ENCODE data around the gene B3GNT9.

The B3GNT9 gene

DNA sequence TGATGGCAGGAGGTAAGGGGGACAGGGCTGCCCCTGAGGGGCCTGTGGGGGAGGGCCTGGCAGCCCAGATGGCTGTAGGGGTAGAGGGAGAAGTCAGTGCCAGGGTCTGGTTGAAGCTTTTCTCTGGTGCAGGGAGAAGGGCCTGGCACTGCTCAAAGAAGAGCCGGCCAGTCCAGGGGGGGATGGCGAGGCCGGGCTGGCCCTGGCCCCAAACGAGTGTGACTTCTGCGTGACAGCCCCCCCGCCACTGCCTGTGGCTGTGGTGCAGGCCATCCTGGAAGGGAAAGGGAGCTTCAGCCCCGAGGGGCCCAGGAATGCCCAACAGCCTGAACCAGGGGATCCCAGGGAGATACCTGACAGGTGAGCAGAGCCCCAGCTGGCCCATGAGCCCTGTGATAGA lies 16.8 kb upstream of the B3GNT9 start:
- DNase-seq (ENCODE audit: low read depth), result no peak

GRCh38 chr16:67166598-67167168 lies 15.9 kb upstream of the B3GNT9 start:
- no peak for DNase-seq (ENCODE audit: low read depth)

DNA sequence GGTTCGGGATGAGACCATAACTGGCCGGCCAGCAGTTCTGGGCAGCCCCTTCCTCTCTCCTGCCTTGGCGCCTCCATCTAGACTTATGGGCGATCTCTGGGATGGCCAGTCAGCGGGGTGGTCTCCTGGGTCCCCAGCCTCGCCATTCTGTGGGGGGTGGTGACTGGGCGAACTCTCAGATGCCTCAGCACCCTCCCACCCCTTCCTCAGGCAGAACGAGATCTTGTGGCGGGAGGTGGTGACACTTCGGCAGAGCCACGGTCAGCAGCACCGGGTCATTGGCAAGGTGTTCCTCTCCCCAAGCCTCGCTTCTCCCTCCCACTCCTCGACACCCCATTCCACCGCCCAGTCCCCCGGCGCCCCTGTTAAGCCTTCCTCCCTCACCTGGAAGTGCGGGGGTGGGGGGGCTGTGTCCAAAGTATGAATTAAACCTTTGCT lies 15.3 kb upstream of the B3GNT9 start:
- no peak for DNase-seq (ENCODE audit: low read depth)

- no peak for DNase-seq (ENCODE audit: low read depth)
Measured at GRCh38 chr16:67165121-67166078, 14.6 kb upstream of the B3GNT9 start.

DNA sequence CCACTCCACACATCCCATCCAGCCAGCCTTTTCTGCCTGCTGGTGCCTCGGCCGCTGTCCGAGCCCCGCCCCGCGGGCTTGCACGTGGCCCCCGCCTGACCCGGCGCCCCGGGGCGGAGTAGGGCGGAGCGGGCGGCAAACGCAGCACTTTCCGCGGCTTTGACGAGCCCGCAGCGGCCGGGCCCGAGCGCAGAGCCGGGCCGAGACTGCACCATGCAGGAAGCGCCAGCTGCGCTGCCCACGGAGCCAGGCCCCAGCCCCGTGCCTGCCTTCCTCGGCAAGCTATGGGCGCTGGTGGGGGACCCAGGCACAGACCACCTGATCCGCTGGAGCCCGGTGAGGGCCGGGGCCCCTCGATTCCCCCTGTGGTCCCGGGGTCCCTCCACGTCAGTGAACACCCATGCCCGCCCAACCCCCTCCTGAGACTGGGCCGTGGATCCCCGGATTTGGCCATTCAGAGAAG lies 13.8 kb upstream of the B3GNT9 start, which contains the start of gene HSF4:
Gene HSF4 (plus strand): TSS at position 147 of the 463 bp plus-strand sequence. CDS start 67 bp downstream, at position 214.
- DNase-seq (ENCODE audit: low read depth), result no peak

DNA sequence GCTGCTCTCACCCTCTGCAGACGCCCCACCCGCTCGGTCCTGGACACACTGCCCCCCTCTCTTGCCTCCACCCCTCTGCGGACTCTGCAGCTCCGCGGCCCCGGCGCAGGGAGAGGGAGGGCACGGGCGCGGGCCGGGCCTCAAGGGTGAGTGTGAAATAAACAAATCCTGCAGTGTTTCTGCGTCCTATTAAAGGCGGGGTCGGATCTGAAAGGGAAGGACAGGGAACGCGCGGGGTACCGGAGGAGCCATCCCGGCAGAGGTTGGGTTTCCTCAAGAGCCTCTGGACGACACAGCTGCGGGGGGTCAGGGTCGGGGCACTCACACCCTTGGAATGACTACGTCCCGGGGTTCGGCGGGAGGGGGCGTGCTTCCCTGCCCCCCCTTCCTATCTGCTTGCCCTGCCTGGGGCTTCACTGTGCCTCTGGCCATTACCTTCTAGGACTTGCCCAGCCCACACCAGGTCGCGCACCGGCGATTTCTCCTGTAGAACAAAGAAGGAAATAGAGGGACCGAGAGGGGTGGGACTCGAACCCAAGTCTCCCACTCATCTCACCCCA lies 13.3 kb upstream of the B3GNT9 start:
- DNase-seq (ENCODE audit: low read depth), result no peak

DNA sequence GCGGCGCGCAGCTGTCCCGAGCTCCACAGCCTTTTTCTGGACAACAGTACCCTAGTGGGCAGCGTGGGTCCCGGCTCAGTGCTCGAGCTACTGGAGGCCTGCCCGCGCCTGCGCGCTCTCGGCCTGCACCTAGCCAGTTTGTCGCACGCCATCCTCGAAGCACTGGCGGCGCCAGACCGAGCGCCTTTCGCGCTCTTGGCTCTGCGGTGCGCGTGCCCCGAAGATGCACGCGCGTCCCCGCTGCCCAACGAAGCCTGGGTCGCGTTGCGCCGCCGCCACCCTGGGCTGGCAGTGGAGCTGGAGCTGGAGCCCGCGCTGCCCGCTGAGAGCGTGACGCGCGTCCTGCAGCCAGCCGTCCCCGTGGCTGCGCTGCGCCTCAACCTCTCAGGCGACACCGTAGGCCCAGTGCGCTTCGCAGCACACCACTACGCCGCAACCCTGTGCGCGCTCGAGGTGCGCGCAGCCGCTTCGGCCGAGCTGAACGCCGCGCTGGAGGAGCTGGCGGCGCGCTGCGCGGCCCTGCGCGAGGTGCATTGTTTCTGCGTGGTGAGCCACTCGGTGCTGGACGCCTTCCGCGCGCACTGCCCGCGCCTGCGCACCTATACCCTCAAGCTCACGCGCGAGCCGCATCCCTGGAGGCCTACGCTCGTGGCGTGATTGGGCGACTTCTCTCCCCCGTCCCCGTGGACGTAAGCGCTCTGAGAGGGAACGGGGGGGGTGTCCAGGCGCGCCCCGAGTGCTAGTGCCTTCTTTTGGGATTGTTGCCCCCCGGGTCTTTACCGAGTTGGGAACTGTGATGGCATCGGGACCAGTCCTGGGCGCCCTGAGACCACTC lies 12.6 kb upstream of the B3GNT9 start:
- DNase-seq (ENCODE audit: low read depth), result no peak

DNA sequence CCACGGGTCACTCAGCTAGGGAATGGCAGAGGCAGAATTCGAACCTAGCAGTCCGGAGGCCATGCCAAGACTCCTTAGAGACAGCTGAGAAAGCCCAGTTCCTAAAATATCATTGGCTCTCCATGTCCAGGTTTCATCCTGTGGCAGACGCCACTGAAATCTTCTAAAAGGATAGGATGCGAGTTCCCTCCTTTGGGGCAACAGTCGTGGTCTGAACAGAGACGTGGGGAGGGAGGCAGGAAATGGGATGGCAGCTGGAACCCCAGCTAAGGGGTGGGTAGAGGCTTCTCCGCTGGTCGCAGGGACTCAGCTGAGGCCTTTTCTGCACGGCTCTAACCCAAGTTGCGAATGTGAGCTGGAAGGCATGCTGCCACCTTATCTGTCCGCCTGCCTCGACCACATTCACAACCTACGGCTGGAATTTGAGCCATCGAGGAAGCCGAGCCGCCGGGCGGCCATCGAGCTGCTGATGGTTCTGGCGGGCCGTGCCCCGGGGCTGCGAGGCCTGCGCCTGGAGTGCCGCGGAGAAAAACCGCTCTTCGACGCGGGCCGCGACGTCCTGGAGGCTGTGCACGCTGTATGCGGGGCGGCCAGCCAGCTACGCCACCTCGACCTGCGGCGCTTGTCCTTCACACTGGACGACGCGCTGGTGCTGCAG lies 11.8 kb upstream of the B3GNT9 start:
- DNase-seq (ENCODE audit: low read depth), result no peak

- DNase-seq (ENCODE audit: low read depth), result no peak
Measured at GRCh38 chr16:67161595-67162058, 10.8 kb upstream of the B3GNT9 start.

DNA sequence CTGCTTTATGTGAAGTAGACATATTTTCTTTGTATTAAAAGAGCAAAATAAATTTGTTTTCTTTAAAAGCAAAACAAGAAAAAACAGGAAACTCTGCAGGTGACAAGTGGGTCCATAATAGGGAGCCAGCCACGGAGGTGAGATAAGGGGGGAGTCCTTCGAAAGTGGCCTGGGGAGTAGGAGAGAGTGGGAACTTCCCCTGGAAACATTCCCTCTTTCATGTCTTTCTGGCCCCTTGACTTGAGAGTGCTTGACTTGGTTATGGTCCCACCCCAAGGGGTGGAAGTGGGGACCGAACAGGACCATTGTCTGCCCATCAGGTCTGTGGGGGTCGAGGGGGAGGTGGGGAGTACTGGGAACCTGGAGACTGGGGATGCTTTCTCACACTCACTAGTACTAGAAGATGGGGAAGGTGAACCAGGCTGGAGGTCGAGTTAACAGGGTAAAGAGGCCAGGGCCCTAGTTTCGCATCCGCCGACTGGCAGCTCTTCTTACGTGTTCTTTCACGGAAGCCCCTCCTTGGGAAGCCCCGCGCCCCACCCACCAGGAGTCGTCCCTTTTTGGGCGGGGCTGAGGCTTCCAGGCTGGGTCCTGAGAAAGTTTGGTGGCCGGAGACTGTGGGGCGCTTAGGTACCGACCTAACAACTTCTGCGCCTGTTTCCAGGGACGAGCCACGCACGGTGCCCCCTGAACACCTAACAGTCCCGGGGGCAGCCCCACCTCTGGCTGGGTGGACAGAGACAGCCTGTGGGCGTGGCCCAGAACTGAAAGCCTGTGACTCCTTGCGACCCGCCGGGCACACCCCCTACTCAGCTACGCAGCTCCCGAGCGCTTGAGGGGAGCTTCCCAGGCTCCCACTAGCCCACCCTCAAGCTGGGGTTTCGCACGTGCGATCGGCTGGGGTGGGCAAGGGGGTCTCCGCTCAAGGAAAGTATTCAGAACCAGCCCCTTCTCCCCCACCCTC lies 8.1 kb upstream of the B3GNT9 start:
- no peak for DNase-seq (ENCODE audit: low read depth)

DNA sequence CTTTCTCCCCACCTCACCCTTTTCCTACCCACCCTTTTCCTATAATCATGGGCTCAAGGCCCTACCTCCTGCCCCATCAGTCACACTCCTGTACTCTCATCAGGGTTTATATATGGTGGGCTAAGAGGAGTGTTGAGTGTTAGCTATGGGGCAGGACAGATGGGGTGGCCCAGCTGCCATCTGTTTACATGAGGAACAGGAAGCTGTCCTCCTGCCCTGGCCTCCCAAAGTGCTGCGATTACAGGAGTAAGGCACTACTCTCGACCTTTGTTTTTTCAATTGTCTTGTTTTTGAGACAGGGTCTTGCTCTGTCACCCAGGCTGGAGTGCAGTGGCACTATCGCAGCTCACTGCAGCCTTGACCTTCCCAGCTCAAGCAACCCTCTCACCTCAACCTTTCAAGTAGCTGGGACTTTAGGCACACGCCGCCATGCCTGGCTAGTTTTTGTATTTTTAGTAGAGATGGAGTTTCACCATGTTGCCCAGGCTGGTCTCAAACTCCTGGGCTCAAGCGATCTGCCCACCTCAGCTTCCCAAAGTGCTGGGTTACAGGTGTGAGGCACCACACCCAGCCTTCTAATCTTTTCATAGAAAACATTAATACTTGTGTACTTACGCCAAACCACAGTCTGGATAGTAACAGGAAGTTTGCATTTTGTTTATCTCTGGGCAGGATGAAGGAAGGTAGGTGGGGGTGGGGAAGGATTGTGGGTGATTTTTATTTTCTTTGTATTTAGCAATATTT lies 7.3 kb upstream of the B3GNT9 start:
- DNase-seq (ENCODE audit: low read depth), result no peak

- DNase-seq (ENCODE audit: low read depth), result no peak
Measured at GRCh38 chr16:67157106-67157748, 6.4 kb upstream of the B3GNT9 start.

GRCh38 chr16:67156143-67156844 lies 5.5 kb upstream of the B3GNT9 start:
- no peak for DNase-seq (ENCODE audit: low read depth)

- DNase-seq (ENCODE audit: low read depth), result no peak
Measured at GRCh38 chr16:67155295-67156142, 4.7 kb upstream of the B3GNT9 start.

DNA sequence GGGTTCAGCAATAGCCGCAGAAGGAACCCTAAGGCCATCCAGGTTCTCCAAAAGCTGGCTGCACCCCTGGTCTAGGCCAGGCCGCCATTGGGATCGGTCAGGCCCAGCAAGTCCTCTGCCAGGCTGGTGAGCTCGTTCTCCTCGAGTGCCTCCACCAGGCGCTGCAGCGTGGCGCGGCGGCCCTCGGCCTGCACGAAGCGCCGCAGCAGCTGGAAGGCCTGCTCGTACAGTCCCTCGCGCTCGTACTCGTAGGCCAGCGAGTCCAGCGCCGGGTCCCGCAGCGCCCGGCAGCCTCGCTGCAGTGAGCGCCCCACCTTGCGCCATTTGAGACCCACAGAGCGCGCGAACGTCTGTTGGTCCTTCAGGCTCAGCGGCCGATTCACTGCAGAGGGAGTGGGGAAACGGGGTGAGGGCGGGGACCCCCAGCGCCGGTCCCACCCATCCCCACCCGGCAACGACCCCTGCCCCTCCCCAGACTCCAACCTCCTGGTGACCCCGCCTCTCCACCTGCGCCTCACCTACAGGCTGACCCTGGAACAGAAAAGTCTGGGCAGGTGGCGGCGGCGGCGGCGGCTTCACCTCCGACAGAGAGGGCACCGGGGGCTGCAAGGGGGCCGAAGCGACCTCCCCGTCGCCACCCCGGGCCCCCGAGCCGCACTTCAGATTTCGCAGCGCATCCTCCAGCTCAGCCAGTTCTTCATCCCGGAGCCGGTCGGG lies 3.9 kb upstream of the B3GNT9 start:
- no peak for DNase-seq (ENCODE audit: low read depth)

GRCh38 chr16:67151431-67152097 lies 766 bp upstream of the B3GNT9 start:
- no peak for DNase-seq (ENCODE audit: low read depth)
